Transverse colon (tissue), 4 donors: Measurements from ENCODE around the gene OR2B2. TPM values are rescaled to one million over a fixed set of nuclear protein-coding genes. Genes with fewer than 3 reads are reported as not detected.

ENCODE experiments used
- DNase-seq: peaks from one replicate; pipeline ENCODE4 v3.0.0-alpha.2; 2019
- H3K27ac ChIP-seq, 4 donors: fragments of 200-600 bp; sonication (generic); 2 replicates each; pipeline ENCODE4 v1.5.1; 2016 to 2018; ENCODE audit warnings: inconsistent platforms in 4 of 4
- H3K27me3 ChIP-seq: fragments of 200-600 bp; sonication (generic); 2 replicates; pipeline ENCODE4 v1.5.1; 2017; ENCODE audit warnings: inconsistent platforms
- H3K36me3 ChIP-seq, 4 donors: fragments of 200-600 bp; sonication (generic); 2 replicates each; pipeline ENCODE4 v1.5.1; 2017 to 2019; ENCODE audit warnings: inconsistent platforms in 4 of 4
- H3K4me1 ChIP-seq, 4 donors: fragments of 200-600 bp; sonication (generic); 2 replicates each; pipeline ENCODE4 v1.5.1; 2017 to 2020; ENCODE audit warnings: inconsistent platforms in 4 of 4
- H3K4me3 ChIP-seq, 4 donors: fragments of 200-600 bp; sonication (generic); 1 replicate in 1 of 4; 2 replicates in 3 of 4; pipeline versions ENCODE4 v1.5.1 to v1.6.1; 2017 to 2019; ENCODE audit warnings: inconsistent platforms in 4 of 4
- H3K9me3 ChIP-seq, 2 donors: fragments of 200-600 bp; sonication (generic); 2 replicates each; pipeline ENCODE4 v1.5.1; 2017 to 2019; ENCODE audit warnings: inconsistent platforms in 2 of 2
- EP300 ChIP-seq: sonication (generic); formaldehyde crosslinking; IDR thresholded peaks from one replicate; pipeline ENCODE4 v1.6.1; 2017; ENCODE audit warnings: antibody characterized with exemption, low read depth
- POLR2A ChIP-seq: fragments of 450-650 bp; IDR thresholded peaks from one replicate; pipeline ENCODE4 v1.6.1; 2016; ENCODE audit warnings: antibody characterized with exemption, mild to moderate bottlenecking, moderate library complexity
- POLR2AphosphoS5 ChIP-seq, 3 donors: sonication (generic); formaldehyde crosslinking; IDR thresholded peaks; one replicate each; pipeline ENCODE4 v1.6.1; 2016; ENCODE audit warnings: antibody characterized with exemption in 3 of 3
- WGBS, 2 donors: methylation state at CpG; one replicate each; pipeline ENCODE4 v1.1.5; 2018; ENCODE audit warnings: low coverage in 1 of 2; 5-methylcytosine and 5-hydroxymethylcytosine counted together
- in situ Hi-C, 4 donors: fragments of 200-750 bp; cut with MboI; loops; one replicate each; pipeline versions ENCODE4 v1.15.0 to v1.15.1; 2017; ENCODE audit warnings: low sequenced_read_pairs in 3 of 4, low pct_ligation_motif_present in 1 of 4, low pct_unique_long_range_greater_than_20kb in 1 of 4
- intact Hi-C: fragments of 100-400 bp; cut with DNase I; formaldehyde crosslinking; loops from one replicate; pipeline ENCODE4 v1.15.1; 2023; ENCODE audit warnings: low total_unique reads
- total RNA-seq, 4 donors: library from RNA; depleted of rRNA; stranded (reverse); fragments of >200 nt; gene quantifications; one replicate each; pipeline ENCODE4 v1.1.0, GENCODE V29; 2016
- TF ChIP-seq, protein P1 (sequence below), 5 experiments: fragments of 200-600 bp in 3 of 5; fragments of 450-650 bp in 2 of 5; sonication (generic) in 3 of 5; IDR thresholded peaks; 1 replicate in 2 of 5; 2 replicates in 3 of 5; pipeline ENCODE4 v1.5.1; 2016 to 2017; ENCODE audit warnings: antibody characterized with exemption in 5 of 5, inconsistent platforms in 3 of 5, mild to moderate bottlenecking in 2 of 5, moderate library complexity in 1 of 5

Gene OR2B2
- total RNA-seq, 4 donors from 2014 or later: not detected

DNA sequence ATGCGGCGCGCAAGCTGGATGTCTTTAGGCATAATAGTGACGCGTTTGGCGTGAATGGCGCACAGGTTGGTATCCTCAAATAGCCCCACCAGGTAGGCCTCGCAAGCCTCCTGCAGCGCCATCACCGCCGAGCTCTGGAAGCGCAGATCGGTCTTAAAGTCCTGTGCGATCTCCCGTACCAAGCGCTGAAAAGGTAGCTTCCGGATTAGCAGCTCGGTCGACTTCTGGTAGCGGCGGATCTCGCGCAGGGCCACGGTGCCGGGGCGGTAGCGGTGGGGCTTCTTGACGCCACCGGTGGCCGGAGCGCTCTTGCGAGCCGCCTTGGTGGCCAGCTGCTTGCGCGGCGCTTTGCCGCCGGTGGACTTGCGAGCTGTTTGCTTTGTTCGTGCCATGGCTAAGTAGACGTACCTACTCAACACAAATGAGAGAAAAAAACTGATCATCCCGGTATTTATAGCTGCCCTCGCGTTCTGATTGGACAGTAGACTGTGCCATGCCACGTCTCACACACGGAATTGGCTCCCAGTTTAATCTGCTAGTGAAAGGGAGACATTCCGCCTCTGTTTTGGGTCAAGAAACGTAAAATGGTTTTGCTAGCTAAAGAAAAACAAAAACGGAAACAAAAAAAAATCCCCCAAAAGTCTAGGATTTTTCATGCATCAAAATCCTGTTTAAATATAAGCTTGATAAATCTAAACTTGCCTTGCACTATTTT lies 40.1 kb downstream of the OR2B2 start:
- peak; percentile 98 for TF ChIP-seq POLR2A
- TF ChIP-seq, protein P1, sequence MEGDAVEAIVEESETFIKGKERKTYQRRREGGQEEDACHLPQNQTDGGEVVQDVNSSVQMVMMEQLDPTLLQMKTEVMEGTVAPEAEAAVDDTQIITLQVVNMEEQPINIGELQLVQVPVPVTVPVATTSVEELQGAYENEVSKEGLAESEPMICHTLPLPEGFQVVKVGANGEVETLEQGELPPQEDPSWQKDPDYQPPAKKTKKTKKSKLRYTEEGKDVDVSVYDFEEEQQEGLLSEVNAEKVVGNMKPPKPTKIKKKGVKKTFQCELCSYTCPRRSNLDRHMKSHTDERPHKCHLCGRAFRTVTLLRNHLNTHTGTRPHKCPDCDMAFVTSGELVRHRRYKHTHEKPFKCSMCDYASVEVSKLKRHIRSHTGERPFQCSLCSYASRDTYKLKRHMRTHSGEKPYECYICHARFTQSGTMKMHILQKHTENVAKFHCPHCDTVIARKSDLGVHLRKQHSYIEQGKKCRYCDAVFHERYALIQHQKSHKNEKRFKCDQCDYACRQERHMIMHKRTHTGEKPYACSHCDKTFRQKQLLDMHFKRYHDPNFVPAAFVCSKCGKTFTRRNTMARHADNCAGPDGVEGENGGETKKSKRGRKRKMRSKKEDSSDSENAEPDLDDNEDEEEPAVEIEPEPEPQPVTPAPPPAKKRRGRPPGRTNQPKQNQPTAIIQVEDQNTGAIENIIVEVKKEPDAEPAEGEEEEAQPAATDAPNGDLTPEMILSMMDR (IDR thresholded peaks at IDR 0.05): peak in 2 of 5 experiments; percentile 8 to 45
- peak; percentile 96 to 99 (median 98) for TF ChIP-seq POLR2AphosphoS5 (IDR thresholded peaks at IDR 0.05)
- no peak for TF ChIP-seq EP300
- Histone ChIP-seq H3K4me1 (peaks cover 1 to 29% (median 17%) of the 10 kb centered on the region in 4 donors), H3K27me3 (peaks cover 54% of the 10 kb centered on the region), H3K9me3 (no peaks in the 10 kb centered on the region), H3K27ac (peak overlapping the region; percentile 85 to 94 (median 90)), H3K36me3 (no peaks in the 10 kb centered on the region), H3K4me3 (peak overlapping the region; percentile 36 to 66 (median 48))
- peak; percentile 84 for DNase-seq
- in situ Hi-C loops (loop anchor here in 1 of 4 donors (25.0 kb wide), 1 partner anchor 1285 kb away; the partner anchor contains the start of gene ABT1), intact Hi-C loops (no loop called here)
- WGBS, 2 donors: 2 to 9% methylated on average over 7 to 46 of the region's 49 CpGs

DNA sequence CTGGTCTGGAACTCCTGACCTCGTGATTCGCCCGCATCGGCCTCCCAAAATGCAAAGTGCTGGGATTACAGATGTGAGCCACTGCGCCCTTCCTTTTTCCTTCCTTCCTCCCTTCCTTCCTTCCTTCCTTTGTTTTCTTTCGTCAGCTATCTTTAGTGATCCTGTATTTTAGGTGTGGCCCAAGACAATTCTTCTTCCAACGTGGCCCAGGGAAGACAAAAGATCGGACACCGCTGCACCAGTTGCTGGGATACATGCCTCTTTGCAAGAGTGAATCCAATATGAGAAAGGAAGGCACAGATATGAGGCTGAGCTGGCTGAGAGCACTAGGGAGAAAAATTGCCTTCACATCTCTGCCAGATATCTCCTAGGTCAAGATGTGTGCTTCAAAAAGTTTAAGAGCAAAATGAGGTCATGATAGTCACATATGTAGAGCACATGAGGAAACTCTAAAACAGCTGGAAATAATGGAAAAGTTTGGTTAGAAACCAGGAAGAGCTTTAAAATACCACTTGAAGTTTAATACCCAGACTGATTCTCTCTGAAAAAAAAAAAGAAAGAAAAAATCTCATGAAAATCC lies 41.8 kb downstream of the OR2B2 start:
- peaks cover 62% of the 10 kb centered on the region for H3K27me3 ChIP-seq
- H3K9me3 ChIP-seq: no peaks in the 10 kb centered on the region
- no peak for TF ChIP-seq POLR2A
- no peak for TF ChIP-seq EP300
- TF ChIP-seq, protein P1 (IDR thresholded peaks at IDR 0.05): no peak
- no peak for TF ChIP-seq POLR2AphosphoS5 (IDR thresholded peaks at IDR 0.05)
- no peaks in the 10 kb centered on the region for H3K36me3 ChIP-seq
- intact Hi-C loops: no loop called here
- no peak overlapping the region for H3K4me3 ChIP-seq
- H3K4me1 ChIP-seq: peaks cover 7 to 46% (median 33%) of the 10 kb centered on the region in 4 donors
- no peak for DNase-seq
- in situ Hi-C loops: loop anchor here in 1 of 4 donors (25.0 kb wide), 1 partner anchor 1283 kb away; the partner anchor contains the start of gene ABT1
- WGBS, 2 donors: 88 to 92% methylated on average over 8 to 9 of the region's 9 CpGs
- H3K27ac ChIP-seq: no peak overlapping the region

DNA sequence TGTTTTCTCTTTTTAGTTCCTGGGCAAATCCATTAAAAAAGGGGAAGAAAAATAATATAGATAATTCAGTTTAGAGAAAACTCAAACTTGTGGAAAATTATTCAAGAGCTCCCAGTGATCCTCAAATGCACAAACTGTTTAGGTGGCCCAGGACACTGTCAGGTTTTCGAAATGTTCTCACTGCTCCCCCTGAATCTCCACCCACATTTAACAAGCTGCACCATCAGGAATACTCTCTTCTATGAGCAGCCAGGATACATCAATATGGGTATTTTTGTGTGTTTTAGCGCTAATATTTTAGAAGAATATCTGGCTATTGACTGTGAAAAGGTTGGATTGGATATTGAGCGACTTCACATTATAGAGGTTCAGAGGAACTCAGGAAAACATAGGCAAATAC lies 43.9 kb downstream of the OR2B2 start:
- Histone ChIP-seq H3K4me1 (peaks cover 7 to 50% (median 29%) of the 10 kb centered on the region in 4 donors), H3K27me3 (peaks cover 50% of the 10 kb centered on the region), H3K27ac (no peak overlapping the region), H3K36me3 (no peaks in the 10 kb centered on the region), H3K9me3 (no peaks in the 10 kb centered on the region), H3K4me3 (no peak overlapping the region)
- in situ Hi-C loops: loop anchor here in 1 of 4 donors (25.0 kb wide), 1 partner anchor 1281 kb away; the partner anchor contains the start of gene ABT1
- DNase-seq: no peak
- no peak for TF ChIP-seq POLR2A
- TF ChIP-seq EP300: no peak
- TF ChIP-seq, protein P1 (IDR thresholded peaks at IDR 0.05): no peak
- TF ChIP-seq POLR2AphosphoS5 (IDR thresholded peaks at IDR 0.05): no peak
- intact Hi-C loops: no loop called here
- WGBS, 2 donors: 91 to 93% methylated on average over 3 of the region's 3 CpGs

DNA sequence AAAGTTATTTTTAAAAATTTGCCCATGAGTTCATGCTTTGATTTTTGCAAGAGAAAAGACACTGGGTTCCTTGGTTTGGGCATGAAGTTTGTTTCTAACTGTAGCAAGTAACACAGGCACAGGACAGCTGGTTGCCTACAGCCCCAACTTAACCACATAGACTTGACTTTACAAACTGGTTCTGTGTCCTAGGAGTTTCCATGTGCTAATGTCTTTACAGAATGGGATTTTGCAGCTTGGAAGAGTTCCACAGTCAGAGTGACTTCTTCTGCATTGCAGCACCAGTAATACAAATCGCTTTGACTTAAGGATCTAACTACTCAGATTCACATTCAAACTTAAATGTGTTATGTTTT lies 44.3 kb downstream of the OR2B2 start:
- Histone ChIP-seq H3K4me3 (peak overlapping the region in 1 of 4 donors; percentile 88), H3K27ac (peak overlapping the region in 3 of 4 donors; percentile 80 to 90 (median 81)), H3K4me1 (peaks cover 7 to 46% (median 27%) of the 10 kb centered on the region in 4 donors), H3K27me3 (peaks cover 48% of the 10 kb centered on the region), H3K36me3 (no peaks in the 10 kb centered on the region), H3K9me3 (no peaks in the 10 kb centered on the region)
- DNase-seq: no peak
- in situ Hi-C loops (loop anchor here in 1 of 4 donors (25.0 kb wide), 1 partner anchor 1281 kb away; the partner anchor contains the start of gene ABT1), intact Hi-C loops (no loop called here)
- WGBS, 2 donors: 100% methylated on average over 1 of the region's 1 CpG
- no peak for TF ChIP-seq POLR2A
- TF ChIP-seq POLR2AphosphoS5 (IDR thresholded peaks at IDR 0.05): no peak
- no peak for TF ChIP-seq EP300
- TF ChIP-seq, protein P1 (IDR thresholded peaks at IDR 0.05): no peak
